Activated naive CD4-positive, alpha-beta T cell treated with anti-CD3 and anti-CD28 coated beads, Interleukin-2, amount 50 U/mL, for 16 hours (primary cell): ENCODE results near the gene BCAS3.
"Not testable (repeated sequence)": the region's sequence is repeated elsewhere in the genome, so short reads cannot be mapped to it uniquely, and the experiment has no call there.

Experiments
- DNase-seq: peaks from one replicate; pipeline ENCODE4 v3.0.0-alpha.2; 2020

Gene BCAS3

DNA sequence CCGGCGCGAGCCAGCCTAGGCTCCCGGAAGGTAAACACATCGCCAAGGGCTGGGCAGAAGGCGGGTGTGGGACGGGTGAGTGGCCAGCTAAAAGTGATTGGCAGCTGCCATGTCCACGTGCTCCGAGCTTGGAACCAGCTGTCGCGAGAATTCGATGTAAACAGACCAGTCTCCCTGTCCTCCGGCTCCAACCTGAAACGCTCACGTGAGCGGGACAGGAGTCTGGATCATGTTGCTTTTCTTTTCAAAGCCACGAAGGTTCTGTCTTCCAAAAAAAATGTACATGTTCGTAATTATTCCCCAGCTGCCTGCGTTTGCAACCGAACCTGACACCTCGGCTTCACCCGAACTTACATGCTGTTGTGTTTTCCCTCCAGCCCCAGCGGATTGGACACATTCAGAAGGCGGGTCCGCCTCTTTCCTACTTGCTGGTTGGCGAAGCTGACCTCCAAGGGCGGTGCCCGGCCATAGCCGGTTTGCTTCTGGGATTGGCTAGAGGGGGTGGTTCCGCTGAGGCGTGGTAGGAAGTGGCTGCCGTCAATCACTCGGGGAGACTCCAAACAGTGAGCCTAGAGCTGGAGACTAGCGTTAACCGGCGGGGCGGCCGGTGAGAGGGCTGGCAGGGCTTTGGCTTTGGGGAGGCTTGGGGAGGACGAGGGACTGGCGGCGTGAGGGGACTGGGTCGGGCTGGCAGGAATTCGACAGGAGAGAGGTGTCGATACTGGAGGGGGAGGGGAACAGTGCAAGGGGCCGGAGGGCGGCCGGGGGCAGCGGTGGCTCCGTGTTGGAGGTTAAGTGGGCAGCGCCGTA, at the start of gene BCAS3:
TSS of gene BCAS3 (plus strand) at position 544 of the 810 bp plus-strand sequence.
- DNase-seq = peak; percentile 97

DNA sequence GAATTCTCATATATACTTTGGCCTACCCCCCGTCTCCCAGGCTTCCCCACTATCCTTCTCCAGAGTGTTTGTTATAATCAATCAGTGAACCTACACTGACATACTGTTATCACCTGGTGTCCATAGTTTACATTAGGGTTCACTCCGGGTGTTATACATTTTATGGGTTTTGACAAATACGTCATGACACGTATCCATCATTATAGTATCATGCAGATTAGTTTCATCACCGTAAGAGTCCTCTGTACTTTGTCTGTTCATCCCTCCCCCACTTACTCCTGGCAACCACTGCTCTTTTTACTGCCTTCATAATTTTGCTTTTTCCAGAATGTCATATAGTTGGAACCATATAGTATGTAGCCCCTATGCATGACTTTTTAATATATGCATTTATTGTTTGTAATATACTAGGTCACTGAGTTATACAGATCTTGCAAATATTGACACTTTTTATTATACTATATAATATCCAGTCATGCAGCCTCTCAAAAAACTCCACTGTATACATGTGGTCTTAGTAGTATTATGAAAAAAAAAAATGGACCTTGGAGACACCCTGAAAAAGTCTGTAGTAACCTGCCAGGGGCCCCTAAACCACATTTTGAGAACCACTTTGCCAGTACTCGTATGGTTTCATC, 49.3 kb upstream of the BCAS3 start:
- no peak for DNase-seq

GRCh38 chr17:60629120-60629519, 48.5 kb upstream of the BCAS3 start:
- DNase-seq = no peak

DNA sequence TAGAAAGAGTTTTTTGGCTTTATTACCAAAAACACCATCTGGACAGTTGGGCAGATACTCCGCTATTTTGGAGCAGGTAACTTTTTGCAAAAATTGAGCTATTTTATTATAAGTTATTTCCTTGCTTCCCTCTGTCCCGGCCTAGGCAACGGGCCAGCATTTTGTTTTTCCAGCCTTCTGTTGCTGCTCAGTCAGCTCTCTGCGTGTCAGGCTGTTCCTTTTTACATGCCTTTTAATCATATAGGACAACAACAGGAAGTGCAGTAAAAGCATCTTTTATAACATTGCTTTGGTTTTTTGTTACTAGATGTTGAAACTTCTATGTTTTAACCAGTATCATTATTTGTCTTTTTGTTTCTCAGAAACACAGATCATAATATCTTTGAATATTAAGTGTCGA, 47.3 kb upstream of the BCAS3 start:
- DNase-seq = no peak

- DNase-seq = no peak
Observed at GRCh38 chr17:60631119-60631518, 46.5 kb upstream of the BCAS3 start.

- no peak for DNase-seq
Observed at GRCh38 chr17:60637683-60638082, 40.0 kb upstream of the BCAS3 start.

DNA sequence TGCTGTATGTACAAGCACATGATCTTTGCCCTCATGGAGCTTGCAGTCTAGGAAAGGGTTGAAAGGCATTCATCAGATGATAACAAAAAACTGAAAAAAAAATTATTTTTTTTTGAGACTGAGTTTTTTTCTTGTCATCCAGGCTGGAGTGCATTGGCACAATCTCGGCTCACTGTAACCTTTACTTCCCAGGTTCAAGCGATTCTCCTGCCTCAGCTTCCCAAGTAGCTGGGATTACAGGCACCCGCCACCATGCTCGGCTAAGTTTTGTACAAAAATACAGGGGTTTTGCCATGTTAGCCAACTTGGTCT, 38.7 kb upstream of the BCAS3 start:
- no peak for DNase-seq

- DNase-seq = no peak
Observed at GRCh38 chr17:60640503-60640902, 37.1 kb upstream of the BCAS3 start.

DNA sequence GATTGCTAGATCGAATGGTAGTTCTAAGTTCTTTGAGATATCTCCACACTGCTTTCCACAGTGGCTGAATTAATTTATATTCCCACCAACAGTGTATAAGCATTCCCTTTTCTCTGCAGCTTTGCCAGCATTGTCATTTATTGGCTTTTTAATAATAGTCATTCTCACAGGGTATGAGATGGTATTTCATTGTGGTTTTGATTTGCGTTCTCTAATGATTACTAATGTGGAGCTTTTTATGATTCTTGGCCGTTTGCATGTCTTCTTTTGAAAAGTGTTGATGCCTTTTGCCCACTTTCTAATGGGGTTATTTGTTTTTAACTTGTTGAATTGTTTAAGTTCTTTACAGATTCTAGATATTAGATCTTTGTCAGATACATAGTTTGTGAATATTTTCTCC, 36.5 kb upstream of the BCAS3 start:
- no peak for DNase-seq

- peak; percentile 26 for DNase-seq
Observed at GRCh38 chr17:60641810-60642220, 35.8 kb upstream of the BCAS3 start.

- DNase-seq = no peak
Observed at GRCh38 chr17:60645918-60646523, 31.6 kb upstream of the BCAS3 start.

GRCh38 chr17:60646701-60647100, 30.9 kb upstream of the BCAS3 start:
- no peak for DNase-seq

GRCh38 chr17:60647705-60648104, 29.9 kb upstream of the BCAS3 start:
- no peak for DNase-seq

GRCh38 chr17:60652454-60653247, 25.0 kb upstream of the BCAS3 start:
- no peak for DNase-seq

DNA sequence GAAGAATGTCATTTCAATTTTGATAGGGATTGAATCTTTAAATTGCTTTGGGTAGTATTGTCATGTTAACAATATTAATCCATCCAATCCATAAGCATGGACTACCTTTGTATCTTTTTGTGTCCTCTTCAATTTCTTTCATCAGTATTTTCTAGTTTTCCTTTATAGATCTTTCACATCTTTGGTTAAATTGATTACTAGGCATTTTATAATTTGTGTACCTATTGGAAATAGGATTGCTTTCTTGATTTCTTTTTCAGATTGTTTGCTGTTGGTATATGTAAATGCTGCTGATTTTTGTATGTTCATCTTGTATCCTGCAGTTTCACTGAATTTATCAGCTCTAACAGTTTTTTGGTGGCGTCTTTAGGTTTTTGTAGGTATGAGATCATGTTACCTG, 24.1 kb upstream of the BCAS3 start:
- no peak for DNase-seq

DNA sequence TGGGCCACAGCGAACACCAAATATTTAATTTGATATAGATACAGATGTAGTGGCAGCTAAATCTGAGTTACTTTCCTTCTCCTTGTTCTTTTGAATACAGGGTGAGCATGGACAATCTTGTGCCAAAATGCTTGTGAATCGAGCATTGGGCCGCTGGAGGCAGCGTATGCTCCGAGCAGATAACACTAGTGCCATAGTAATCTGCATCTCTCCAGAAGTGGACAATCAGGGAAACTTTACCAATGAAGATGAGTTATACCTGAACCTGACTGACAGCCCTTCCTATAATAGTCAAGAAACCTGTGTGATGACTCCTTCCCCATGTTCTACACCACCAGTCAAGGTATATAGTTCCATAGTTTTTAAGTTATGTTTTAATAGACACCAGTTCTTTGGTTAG, 21.2 kb upstream of the BCAS3 start:
- no peak for DNase-seq

GRCh38 chr17:60659156-60659555, 18.5 kb upstream of the BCAS3 start:
- DNase-seq = no peak

DNA sequence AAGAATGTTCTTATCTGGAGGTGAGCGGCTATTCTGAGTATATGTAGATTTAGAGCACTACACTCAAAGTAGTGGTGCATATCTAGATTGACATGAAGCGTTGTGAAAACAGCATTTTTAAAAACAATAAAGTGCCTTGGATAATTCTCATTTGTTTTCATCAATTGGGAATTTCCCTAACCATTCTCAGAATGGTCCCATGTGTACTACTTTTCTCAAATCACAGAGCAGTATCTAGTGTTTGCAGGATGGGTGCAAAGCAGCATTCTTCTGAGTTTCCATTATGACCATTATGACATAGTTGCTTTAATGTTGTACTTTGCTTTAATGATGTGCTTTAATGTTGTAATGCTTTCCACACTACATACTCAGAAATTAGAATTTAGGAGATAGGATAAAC, 16.2 kb upstream of the BCAS3 start:
- no peak for DNase-seq

DNA sequence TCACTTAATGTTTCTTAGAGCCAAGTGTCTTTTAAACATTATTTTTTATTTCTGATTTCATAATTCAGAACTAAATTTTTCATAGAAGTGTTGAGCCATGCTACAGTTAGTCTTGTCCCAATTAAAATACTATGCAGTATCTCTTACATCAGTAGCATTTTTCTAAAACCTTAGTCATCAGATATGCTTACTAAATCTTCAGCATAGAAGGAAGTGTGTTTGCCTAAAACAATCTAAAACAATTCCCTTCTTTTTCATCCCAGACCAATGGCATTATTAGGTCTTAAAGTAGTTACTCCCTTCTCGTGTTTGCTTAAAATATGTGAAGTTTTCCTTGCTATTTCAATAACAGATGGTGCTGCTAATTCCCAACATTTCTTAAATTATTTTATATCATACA, 13.6 kb upstream of the BCAS3 start:
- DNase-seq = no peak

GRCh38 chr17:60665602-60666001, 12.0 kb upstream of the BCAS3 start:
- no peak for DNase-seq

- DNase-seq = not testable (repeated sequence)
Observed at GRCh38 chr17:60668741-60669140, 8.9 kb upstream of the BCAS3 start.

GRCh38 chr17:60671482-60671881, 6.2 kb upstream of the BCAS3 start:
- no peak for DNase-seq

GRCh38 chr17:60674637-60675036, 3.0 kb upstream of the BCAS3 start:
- DNase-seq = not testable (repeated sequence)

DNA sequence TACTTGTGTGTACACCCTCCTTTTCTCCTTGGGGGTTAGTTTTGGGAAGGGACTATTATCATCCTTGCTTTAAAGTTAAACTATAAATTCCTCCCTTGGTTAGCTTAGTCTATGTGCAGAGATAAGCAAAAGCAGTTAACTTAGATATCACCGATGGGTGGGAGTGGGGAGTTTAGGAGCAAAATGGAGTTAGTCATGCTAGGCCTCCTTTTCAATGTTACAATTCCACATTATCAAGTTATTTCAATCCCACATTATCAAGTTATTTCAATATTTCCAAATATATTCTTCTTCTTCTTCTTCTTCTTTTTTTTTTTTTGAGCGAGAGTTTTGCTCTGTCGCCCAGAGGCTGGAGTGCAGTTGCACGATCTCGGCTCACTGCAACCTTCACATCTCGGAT, 1.7 kb upstream of the BCAS3 start:
- no peak for DNase-seq
